OCI-LY1 (cell line): ENCODE measurements around the gene HCST.
"Not testable (repeated sequence)": the region's sequence is repeated elsewhere in the genome, so short reads cannot be mapped to it uniquely, and the experiment has no call there.

ENCODE experiments used
- H2AFZ ChIP-seq: fragments of 200-600 bp; sonication (generic), shearing (Covaris generic); 2 replicates; pipeline ENCODE4 v1.6.0; 2014; ENCODE audit warnings: antibody characterized with exemption, mild to moderate bottlenecking, low read length
- H3F3A ChIP-seq: fragments of 200-600 bp; sonication (generic), shearing (Covaris generic); 2 replicates; pipeline ENCODE4 v1.6.0; 2014; ENCODE audit warnings: mild to moderate bottlenecking, antibody characterized with exemption, low read length, moderate library complexity; ENCODE audit not compliant: insufficient read depth
- H3K27ac ChIP-seq: fragments of 200-600 bp; sonication (generic); 2 replicates; pipeline ENCODE4 v1.5.1; 2014; ENCODE audit warnings: low read length, mixed run types, mild to moderate bottlenecking, low read depth; ENCODE audit not compliant: poor library complexity, severe bottlenecking
- H3K27me3 ChIP-seq: fragments of 200-600 bp; sonication (generic); 2 replicates; pipeline ENCODE4 v1.6.0; 2014; ENCODE audit warnings: antibody characterized with exemption, mild to moderate bottlenecking, low read length, moderate library complexity; ENCODE audit not compliant: insufficient read depth
- H3K36me3 ChIP-seq: fragments of 200-600 bp; sonication (generic); 2 replicates; pipeline ENCODE4 v1.6.1; 2014; ENCODE audit warnings: mild to moderate bottlenecking, antibody characterized with exemption, low read length, moderate library complexity, mixed read lengths; ENCODE audit not compliant: insufficient read depth
- H3K4me1 ChIP-seq: fragments of 200-600 bp; sonication (generic); 2 replicates; pipeline ENCODE4 v1.5.1; 2014; ENCODE audit warnings: mild to moderate bottlenecking, low read length, moderate library complexity; ENCODE audit not compliant: insufficient read depth, severe bottlenecking
- H3K4me2 ChIP-seq: fragments of 200-600 bp; sonication (generic), shearing (Covaris generic); 2 replicates; pipeline ENCODE4 v1.6.1; 2014; ENCODE audit warnings: low read length
- H3K4me3 ChIP-seq: fragments of 200-600 bp; sonication (generic); 2 replicates; pipeline ENCODE4 v1.5.1; 2014; ENCODE audit warnings: low read length, low read depth, mild to moderate bottlenecking, mixed read lengths; ENCODE audit not compliant: poor library complexity, severe bottlenecking
- H3K79me2 ChIP-seq: fragments of 200-600 bp; shearing (Covaris generic); 2 replicates; pipeline ENCODE4 v1.6.1; 2016; ENCODE audit warnings: mixed run types, low read length, mixed read lengths; ENCODE audit not compliant: insufficient read depth
- H3K9ac ChIP-seq: fragments of 200-600 bp; sonication (generic), shearing (Covaris generic); 2 replicates; pipeline ENCODE4 v1.6.1; 2014; ENCODE audit warnings: mild to moderate bottlenecking, low read length, mixed read lengths
- H3K9me2 ChIP-seq: fragments of 200-600 bp; sonication (generic), shearing (Covaris generic); 2 replicates; pipeline ENCODE4 v1.6.1; 2014; ENCODE audit warnings: low read depth, mild to moderate bottlenecking, low read length, mixed read lengths
- H3K9me3 ChIP-seq: fragments of 200-600 bp; shearing (Covaris generic); 2 replicates; pipeline ENCODE4 v1.6.1; 2014; ENCODE audit warnings: low read length, mixed read lengths
- H4K20me1 ChIP-seq: fragments of 200-600 bp; sonication (generic), shearing (Covaris generic); 2 replicates; pipeline ENCODE4 v1.6.0; 2016; ENCODE audit warnings: mild to moderate bottlenecking, low read length; ENCODE audit not compliant: insufficient read depth
- CTCF ChIP-seq: fragments of 200-600 bp; sonication (generic), shearing (Covaris generic); IDR thresholded peaks from 2 replicates; pipeline ENCODE4 v1.5.1; 2017; ENCODE audit warnings: mild to moderate bottlenecking, antibody characterized with exemption, low read length, moderate library complexity, mixed read lengths
- EZH2 ChIP-seq: fragments of 200-600 bp; sonication (generic), shearing (Covaris generic); IDR thresholded peaks from 2 replicates; pipeline ENCODE4 v1.8.0; 2017; ENCODE audit warnings: borderline replicate concordance, mixed run types, mild to moderate bottlenecking, antibody characterized with exemption, low read length, moderate library complexity, mixed read lengths

HCST gene

GRCh38 chr19:35909684-35910035, 7.3 kb downstream of the HCST start:
- Histone ChIP-seq H3K9me2 (no peaks in the 10 kb centered on the region), H3K36me3 (no peaks in the 10 kb centered on the region), H3K4me3 (no peak overlapping the region), H4K20me1 (no peaks in the 10 kb centered on the region), H3K27ac (no peak overlapping the region), H3K9me3 (no peaks in the 10 kb centered on the region), H3K4me2 (no peak overlapping the region), H3K79me2 (no peaks in the 10 kb centered on the region), H2AFZ (no peak overlapping the region), H3F3A (no peaks in the 10 kb centered on the region), H3K4me1 (peaks cover 13% of the 10 kb centered on the region), H3K27me3 (no peaks in the 10 kb centered on the region), H3K9ac (no peak overlapping the region)
- TF ChIP-seq CTCF = no peak
- no peak for TF ChIP-seq EZH2

- H3K9me2 ChIP-seq, H3K36me3 ChIP-seq, H3K4me2 ChIP-seq, H3K27ac ChIP-seq, H3K27me3 ChIP-seq, H3K4me3 ChIP-seq, H3K9me3 ChIP-seq, H3F3A ChIP-seq, H2AFZ ChIP-seq, H4K20me1 ChIP-seq, H3K79me2 ChIP-seq, H3K9ac ChIP-seq: not testable (repeated sequence)
- H3K4me1 ChIP-seq = peaks cover 13% of the 10 kb centered on the region
Measured at GRCh38 chr19:35910355-35910754, 8.0 kb downstream of the HCST start.

- Histone ChIP-seq H3K4me1 (peaks cover 13% of the 10 kb centered on the region), H4K20me1 (no peaks in the 10 kb centered on the region), H3K4me2 (no peak overlapping the region), H3K9ac (no peak overlapping the region), H3K9me3 (no peaks in the 10 kb centered on the region), H3F3A (no peaks in the 10 kb centered on the region), H3K27me3 (no peaks in the 10 kb centered on the region; the same call in 1 of the 2 replicates), H3K9me2 (no peaks in the 10 kb centered on the region), H3K36me3 (no peaks in the 10 kb centered on the region), H3K27ac (no peak overlapping the region), H3K79me2 (no peaks in the 10 kb centered on the region), H2AFZ (no peak overlapping the region), H3K4me3 (no peak overlapping the region)
- TF ChIP-seq CTCF (peak; percentile 20; the same call in 1 of the 2 replicates), EZH2 (no peak)
Measured at GRCh38 chr19:35911173-35911572, 8.8 kb downstream of the HCST start.

GRCh38 chr19:35911790-35912189, 9.5 kb downstream of the HCST start:
- H4K20me1 ChIP-seq = no peaks in the 10 kb centered on the region
- H3K9me3 ChIP-seq = no peaks in the 10 kb centered on the region
- H3K27me3 ChIP-seq = no peaks in the 10 kb centered on the region; the same call in 1 of the 2 replicates
- no peaks in the 10 kb centered on the region for H3K9me2 ChIP-seq
- H3K9ac ChIP-seq = no peak overlapping the region
- H3F3A ChIP-seq = no peaks in the 10 kb centered on the region
- H3K4me3 ChIP-seq = no peak overlapping the region
- no peaks in the 10 kb centered on the region for H3K79me2 ChIP-seq
- H3K27ac ChIP-seq = no peak overlapping the region
- H3K4me2 ChIP-seq = no peak overlapping the region
- H2AFZ ChIP-seq = no peak overlapping the region
- H3K4me1 ChIP-seq = peaks cover 13% of the 10 kb centered on the region
- no peaks in the 10 kb centered on the region for H3K36me3 ChIP-seq
- TF ChIP-seq CTCF (no peak), EZH2 (no peak)
